Prostate gland (tissue), 2 donors: ENCODE data around the gene RXRG. TPM values are rescaled to one million over a fixed set of nuclear protein-coding genes. Genes with fewer than 3 reads are reported as not detected.

Experiments used
- DNase-seq: peaks from one replicate; pipeline ENCODE4 v3.0.0-alpha.2; 2019; ENCODE audit warnings: low spot score
- H3K27ac ChIP-seq, 2 donors: fragments of 200-600 bp; sonication (generic); 2 replicates each; pipeline ENCODE4 v1.5.1; 2017 to 2019
- H3K27me3 ChIP-seq: fragments of 200-600 bp; sonication (generic); replicated peaks from 2 replicates; pipeline ENCODE4 v1.5.1; 2019; ENCODE audit not compliant: insufficient read depth
- H3K36me3 ChIP-seq, 2 donors: fragments of 200-600 bp; sonication (generic); 1 replicate in 1 of 2; 2 replicates in 1 of 2; pipeline versions ENCODE4 v1.5.1 to v1.8.1; 2017 to 2019
- H3K4me1 ChIP-seq: fragments of 200-600 bp; sonication (generic); replicated peaks from 2 replicates; pipeline ENCODE4 v1.5.1; 2019
- H3K4me3 ChIP-seq, 2 donors: fragments of 200-600 bp; sonication (generic); 2 replicates each; pipeline ENCODE4 v1.5.1; 2017 to 2019
- H3K9me3 ChIP-seq: fragments of 200-600 bp; sonication (generic); 2 replicates; pipeline ENCODE4 v1.5.1; 2017
- CTCF ChIP-seq, 4 experiments: fragments of 200-600 bp in 2 of 4; fragments of 450-650 bp in 2 of 4; sonication (generic) in 2 of 4; IDR thresholded peaks; 1 replicate in 3 of 4; 2 replicates in 1 of 4; pipeline ENCODE4 v1.5.1; 2016 to 2019; ENCODE audit warnings: antibody characterized with exemption in 4 of 4, mild to moderate bottlenecking in 2 of 4, moderate library complexity in 2 of 4
- POLR2A ChIP-seq: fragments of 450-650 bp; IDR thresholded peaks from one replicate; pipeline ENCODE4 v1.6.1; 2016; ENCODE audit warnings: antibody characterized with exemption, mild to moderate bottlenecking
- POLR2AphosphoS5 ChIP-seq: sonication (generic); formaldehyde crosslinking; IDR thresholded peaks from one replicate; pipeline ENCODE4 v1.6.1; 2017; ENCODE audit warnings: antibody characterized with exemption
- WGBS: methylation state at CpG from one replicate; pipeline ENCODE4 v1.1.5; 2018; 5-methylcytosine and 5-hydroxymethylcytosine counted together
- intact Hi-C: fragments of 100-400 bp; cut with DNase I; formaldehyde crosslinking; loops from one replicate; pipeline ENCODE4 v1.14.2; 2022
- total RNA-seq, 2 donors: library from RNA; depleted of rRNA; stranded (reverse); fragments of >200 nt; gene quantifications; one replicate each; pipeline ENCODE4 v1.1.0, GENCODE V29; 2016

RXRG gene
- total RNA-seq, 2 donors from 2014 or later = 0.14 to 1.4 TPM

- Histone ChIP-seq H3K4me1 (no peaks in the 10 kb centered on the region), H3K36me3 (no peaks in the 10 kb centered on the region), H3K4me3 (no peak overlapping the region), H3K9me3 (no peaks in the 10 kb centered on the region), H3K27ac (no peak overlapping the region), H3K27me3 (no peaks in the 10 kb centered on the region)
- TF ChIP-seq CTCF (IDR thresholded peaks at IDR 0.05) = no peak
- no peak for DNase-seq
- intact Hi-C loops = no loop called here
- WGBS = 88% methylated on average over 2 of the region's 2 CpGs
These were observed 29.3 kb upstream of the RXRG start for GRCh38 chr1:165474196-165474595.

- TF ChIP-seq POLR2AphosphoS5 (no peak), CTCF (IDR thresholded peaks at IDR 0.05) (no peak), POLR2A (no peak)
- H3K4me3 ChIP-seq = no peak overlapping the region
- no peak for DNase-seq
- no peak overlapping the region for H3K27ac ChIP-seq
- WGBS = 80% methylated on average over 4 of the region's 4 CpGs
- H3K4me1 ChIP-seq = no peaks in the 10 kb centered on the region
- no peaks in the 10 kb centered on the region for H3K36me3 ChIP-seq
- no peaks in the 10 kb centered on the region for H3K27me3 ChIP-seq
- intact Hi-C loops = no loop called here
- H3K9me3 ChIP-seq = no peaks in the 10 kb centered on the region
These were observed 28.2 kb upstream of the RXRG start for GRCh38 chr1:165473081-165473480.

- no peaks in the 10 kb centered on the region for H3K27me3 ChIP-seq
- H3K9me3 ChIP-seq = no peaks in the 10 kb centered on the region
- TF ChIP-seq POLR2AphosphoS5 = no peak
- TF ChIP-seq POLR2A = no peak
- TF ChIP-seq CTCF (IDR thresholded peaks at IDR 0.05) = no peak
- no peak for DNase-seq
- no peaks in the 10 kb centered on the region for H3K4me1 ChIP-seq
- H3K4me3 ChIP-seq = no peak overlapping the region
- H3K27ac ChIP-seq = no peak overlapping the region
- intact Hi-C loops = no loop called here
- WGBS = 85% methylated on average over 6 of the region's 6 CpGs
- no peaks in the 10 kb centered on the region for H3K36me3 ChIP-seq
These were observed 23.9 kb upstream of the RXRG start for GRCh38 chr1:165468726-165469249.

GRCh38 chr1:165468253-165468652 is 23.3 kb upstream of the RXRG start:
- no peak for DNase-seq
- intact Hi-C loops = no loop called here
- Histone ChIP-seq H3K27me3 (no peaks in the 10 kb centered on the region), H3K4me3 (no peak overlapping the region), H3K4me1 (no peaks in the 10 kb centered on the region), H3K27ac (no peak overlapping the region), H3K36me3 (no peaks in the 10 kb centered on the region), H3K9me3 (no peaks in the 10 kb centered on the region)
- 83% methylated on average over 2 of the region's 2 CpGs for WGBS
- no peak for TF ChIP-seq POLR2AphosphoS5
- TF ChIP-seq POLR2A = no peak
- no peak for TF ChIP-seq CTCF (IDR thresholded peaks at IDR 0.05)

- Histone ChIP-seq H3K9me3 (no peaks in the 10 kb centered on the region), H3K4me3 (no peak overlapping the region), H3K27ac (no peak overlapping the region), H3K4me1 (no peaks in the 10 kb centered on the region), H3K27me3 (no peaks in the 10 kb centered on the region), H3K36me3 (no peaks in the 10 kb centered on the region)
- intact Hi-C loops = no loop called here
- no peak for TF ChIP-seq CTCF (IDR thresholded peaks at IDR 0.05)
- no peak for TF ChIP-seq POLR2A
- no peak for TF ChIP-seq POLR2AphosphoS5
- DNase-seq = no peak
- WGBS = 76% methylated on average over 7 of the region's 7 CpGs
These were observed 22.8 kb upstream of the RXRG start for GRCh38 chr1:165467706-165468105.
